GM23248 (cell line): ENCODE measurements around the gene FAM180A. TPM values are rescaled to one million over a fixed set of nuclear protein-coding genes. Genes with fewer than 3 reads are reported as not detected.

Source experiments
- DNase-seq: peaks from one replicate; pipeline ENCODE4 v3.0.0-alpha.2; 2015
- H2AFZ ChIP-seq: fragments of 200-600 bp; sonication (generic); 2 replicates; pipeline ENCODE4 v1.6.1; 2016; ENCODE audit warnings: antibody characterized with exemption
- H3F3A ChIP-seq: fragments of 200-600 bp; sonication (generic); 2 replicates; pipeline ENCODE4 v1.6.1; 2016; ENCODE audit warnings: mild to moderate bottlenecking, antibody characterized with exemption, mixed run types; ENCODE audit not compliant: insufficient read depth
- H3K27ac ChIP-seq: fragments of 200-600 bp; sonication (generic); 2 replicates; pipeline ENCODE4 v1.5.1; 2016; ENCODE audit warnings: mild to moderate bottlenecking
- H3K27me3 ChIP-seq: fragments of 200-600 bp; sonication (generic); replicated peaks from 2 replicates; pipeline ENCODE4 v1.6.1; 2016; ENCODE audit warnings: mild to moderate bottlenecking; ENCODE audit not compliant: insufficient read depth
- H3K36me3 ChIP-seq: fragments of 200-600 bp; sonication (generic); 2 replicates; pipeline ENCODE4 v1.6.1; 2016; ENCODE audit warnings: low read depth, mild to moderate bottlenecking
- H3K4me1 ChIP-seq: fragments of 200-600 bp; sonication (generic); 2 replicates; pipeline ENCODE4 v1.6.1; 2016; ENCODE audit warnings: mild to moderate bottlenecking; ENCODE audit not compliant: insufficient read depth
- H3K4me2 ChIP-seq: fragments of 200-600 bp; sonication (generic); one replicate; pipeline ENCODE4 v1.6.1; 2016; ENCODE audit warnings: mild to moderate bottlenecking; ENCODE audit not compliant: unreplicated experiment
- H3K4me3 ChIP-seq: fragments of 200-600 bp; sonication (generic); 2 replicates; pipeline ENCODE4 v1.5.1; 2016; ENCODE audit warnings: mild to moderate bottlenecking
- H3K79me2 ChIP-seq: fragments of 200-600 bp; sonication (generic); 2 replicates; pipeline ENCODE4 v1.6.1; 2016; ENCODE audit warnings: mild to moderate bottlenecking; ENCODE audit not compliant: insufficient read depth
- H3K9ac ChIP-seq: fragments of 200-600 bp; sonication (generic); 2 replicates; pipeline ENCODE4 v1.6.1; 2016; ENCODE audit warnings: mild to moderate bottlenecking
- H3K9me2 ChIP-seq: fragments of 200-600 bp; sonication (generic); 2 replicates; pipeline ENCODE4 v1.6.1; 2016; ENCODE audit warnings: mixed run types, mild to moderate bottlenecking, moderate library complexity; ENCODE audit not compliant: insufficient read depth
- H3K9me3 ChIP-seq: fragments of 200-600 bp; sonication (generic); one replicate; pipeline ENCODE4 v1.6.1; 2017; ENCODE audit warnings: low read depth
- H4K20me1 ChIP-seq: fragments of 200-600 bp; sonication (generic); 2 replicates; pipeline ENCODE4 v1.6.0; 2016; ENCODE audit not compliant: insufficient read depth
- EZH2 ChIP-seq: fragments of 200-600 bp; sonication (generic); IDR thresholded peaks from 2 replicates; pipeline ENCODE4 v1.6.1; 2018; ENCODE audit warnings: antibody characterized with exemption, mild to moderate bottlenecking; ENCODE audit not compliant: insufficient read depth, poor library complexity, severe bottlenecking
- EZH2phosphoT487 ChIP-seq: fragments of 200-600 bp; sonication (generic); IDR thresholded peaks from 2 replicates; pipeline ENCODE4 v1.6.1; 2018; ENCODE audit warnings: antibody characterized with exemption, moderate library complexity, mild to moderate bottlenecking, low read depth; ENCODE audit not compliant: insufficient read depth
- WGBS, 2 experiments: methylation state at CpG; one replicate each; pipeline ENCODE4 v1.1.6; 2015 to 2017; ENCODE audit warnings: low lambda C conversion rate in 2 of 2, low coverage in 1 of 2; ENCODE audit errors: missing lambda C conversion rate in 2 of 2; 5-methylcytosine and 5-hydroxymethylcytosine counted together
- in situ Hi-C: fragments of 300-500 bp; cut with MboI; formaldehyde crosslinking; loops from 2 replicates; pipeline ENCODE4 v1.15.0; 2020
- polyA plus RNA-seq: library from polyadenylated mRNA; unstranded; fragments of >200 nt; fragmentation: Nextera tagmentation; extraction: Ambion mirVana; gene quantifications from 2 replicates; pipeline ENCODE4 v1.2.1, GENCODE V29; 2016
- total RNA-seq: library from RNA; depleted of rRNA; stranded (reverse); fragments of >200 nt; shearing (Covaris generic); gene quantifications from 2 replicates; pipeline ENCODE4 v1.2.3, GENCODE V29; 2014

FAM180A gene
- total and polyA plus RNA-seq, 2 experiments from 2014 or later: 50.3 to 60.1 TPM

DNA sequence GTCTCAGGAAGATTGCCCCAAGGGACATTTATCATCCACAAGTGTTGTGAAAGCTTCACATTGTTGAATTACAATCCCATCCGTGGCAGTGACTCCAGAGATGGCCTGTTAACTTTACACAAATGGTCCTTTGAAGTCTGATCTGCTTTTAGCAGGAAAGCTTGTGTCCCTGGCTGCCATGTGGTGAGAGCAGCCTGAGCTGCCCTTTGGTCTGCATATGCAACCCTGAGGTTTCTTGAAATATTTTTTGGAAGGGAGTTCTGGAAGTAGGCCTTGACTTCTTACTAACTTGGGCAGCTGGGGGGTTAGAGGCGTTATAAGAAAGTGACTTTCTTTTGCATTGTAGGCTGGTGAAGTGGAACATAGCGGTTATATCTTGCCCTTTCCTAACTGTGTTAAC, 41.3 kb upstream of the FAM180A start:
- Histone ChIP-seq H2AFZ (no peak overlapping the region), H3K79me2 (no peaks in the 10 kb centered on the region), H3K9me3 (no peaks in the 10 kb centered on the region), H3F3A (0 out of 2 replicates have a peak, but pooled peaks cover 3% of the 10 kb centered on the region), H3K27ac (no peak overlapping the region), H3K4me3 (no peak overlapping the region), H3K9me2 (no peaks in the 10 kb centered on the region), H3K4me2 (no peak overlapping the region), H3K9ac (no peak overlapping the region), H3K4me1 (peaks cover 16% of the 10 kb centered on the region), H4K20me1 (no peaks in the 10 kb centered on the region), H3K36me3 (no peaks in the 10 kb centered on the region), H3K27me3 (no peaks in the 10 kb centered on the region)
- peak; percentile 23 for DNase-seq
- TF ChIP-seq EZH2phosphoT487 (no peak), EZH2 (no peak)
- 37 to 43% methylated on average over 3 of the region's 3 CpGs for WGBS, 2 experiments
- in situ Hi-C loops: loop anchor here (10.0 kb wide), 1 partner anchor 115 kb away; no protein-coding TSS in a partner anchor

DNA sequence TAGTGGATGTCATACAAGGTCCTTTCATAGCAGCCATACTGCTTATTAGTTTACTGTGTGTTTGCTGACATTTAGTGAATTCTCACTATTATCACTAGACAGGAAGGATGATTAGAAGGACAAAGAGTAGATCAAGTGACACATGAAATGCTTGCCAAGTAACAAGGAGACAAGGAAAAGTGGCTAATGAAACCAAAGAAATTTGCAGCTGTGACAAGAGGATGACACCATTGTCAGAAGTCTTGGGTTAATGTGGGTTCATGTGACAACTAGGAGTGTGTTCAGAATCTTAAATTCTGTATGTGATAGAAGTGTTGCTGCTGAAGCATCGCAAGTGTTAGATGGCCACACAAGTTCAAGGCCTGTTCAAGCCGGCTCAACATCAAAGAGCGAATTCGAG, 40.8 kb upstream of the FAM180A start:
- no peak for TF ChIP-seq EZH2
- TF ChIP-seq EZH2phosphoT487: no peak
- in situ Hi-C loops: no loop called here
- Histone ChIP-seq H3K9ac (no peak overlapping the region), H3K36me3 (no peaks in the 10 kb centered on the region), H3K4me1 (peaks cover 16% of the 10 kb centered on the region), H3K27me3 (no peaks in the 10 kb centered on the region), H3F3A (0 out of 2 replicates have a peak, but pooled peaks cover 3% of the 10 kb centered on the region), H3K9me2 (no peaks in the 10 kb centered on the region), H2AFZ (no peak overlapping the region), H3K4me2 (no peak overlapping the region), H4K20me1 (no peaks in the 10 kb centered on the region), H3K79me2 (no peaks in the 10 kb centered on the region), H3K4me3 (no peak overlapping the region), H3K9me3 (no peaks in the 10 kb centered on the region), H3K27ac (no peak overlapping the region)
- 85 to 93% methylated on average over 4 of the region's 4 CpGs for WGBS, 2 experiments
- DNase-seq: no peak

DNA sequence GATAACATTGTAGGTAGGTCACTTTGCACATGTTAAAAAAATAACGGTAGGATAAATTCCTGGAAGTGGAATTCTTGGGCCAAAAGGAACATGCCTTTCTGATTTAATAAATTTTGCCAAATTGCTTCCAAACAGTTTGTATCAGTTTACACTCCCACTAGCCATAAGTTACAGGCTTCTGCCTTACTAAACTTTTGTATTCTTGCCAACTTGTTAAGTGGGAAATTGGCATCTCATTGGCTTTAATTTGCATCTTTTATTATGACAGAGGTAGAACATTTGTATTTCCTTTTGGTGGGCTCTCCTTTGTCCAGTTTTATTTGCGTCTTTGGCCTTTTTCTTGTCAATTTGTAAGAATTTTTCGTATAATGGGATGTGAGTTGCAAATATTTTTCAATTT, 38.3 kb upstream of the FAM180A start:
- Histone ChIP-seq H3F3A (0 out of 2 replicates have a peak, but pooled peaks cover 3% of the 10 kb centered on the region), H2AFZ (no peak overlapping the region), H3K4me2 (no peak overlapping the region), H3K27ac (no peak overlapping the region), H3K9me2 (no peaks in the 10 kb centered on the region), H3K9me3 (no peaks in the 10 kb centered on the region), H3K36me3 (no peaks in the 10 kb centered on the region), H3K9ac (no peak overlapping the region), H3K4me3 (no peak overlapping the region), H3K4me1 (peaks cover 14% of the 10 kb centered on the region), H3K27me3 (no peaks in the 10 kb centered on the region), H3K79me2 (no peaks in the 10 kb centered on the region), H4K20me1 (no peaks in the 10 kb centered on the region)
- no peak for DNase-seq
- 52 to 54% methylated on average over 3 of the region's 3 CpGs for WGBS, 2 experiments
- in situ Hi-C loops: no loop called here
- no peak for TF ChIP-seq EZH2
- TF ChIP-seq EZH2phosphoT487: no peak

- Histone ChIP-seq H3F3A (0 out of 2 replicates have a peak, but pooled peaks cover under 1% of the 10 kb centered on the region), H3K27ac (no peak overlapping the region), H3K9me2 (no peaks in the 10 kb centered on the region), H3K9me3 (no peaks in the 10 kb centered on the region), H3K4me1 (peaks cover 2% of the 10 kb centered on the region; the same call in 1 of the 2 replicates), H2AFZ (no peak overlapping the region), H3K27me3 (no peaks in the 10 kb centered on the region), H3K4me3 (no peak overlapping the region), H4K20me1 (no peaks in the 10 kb centered on the region), H3K36me3 (no peaks in the 10 kb centered on the region), H3K79me2 (no peaks in the 10 kb centered on the region), H3K4me2 (no peak overlapping the region), H3K9ac (no peak overlapping the region)
- no peak for DNase-seq
- TF ChIP-seq EZH2phosphoT487 (no peak), EZH2 (no peak)
- WGBS, 2 experiments: 81 to 86% methylated on average over 1 of the region's 1 CpG
- in situ Hi-C loops: no loop called here
These were observed 36.5 kb upstream of the FAM180A start for GRCh38 chr7:135785065-135785464.

DNA sequence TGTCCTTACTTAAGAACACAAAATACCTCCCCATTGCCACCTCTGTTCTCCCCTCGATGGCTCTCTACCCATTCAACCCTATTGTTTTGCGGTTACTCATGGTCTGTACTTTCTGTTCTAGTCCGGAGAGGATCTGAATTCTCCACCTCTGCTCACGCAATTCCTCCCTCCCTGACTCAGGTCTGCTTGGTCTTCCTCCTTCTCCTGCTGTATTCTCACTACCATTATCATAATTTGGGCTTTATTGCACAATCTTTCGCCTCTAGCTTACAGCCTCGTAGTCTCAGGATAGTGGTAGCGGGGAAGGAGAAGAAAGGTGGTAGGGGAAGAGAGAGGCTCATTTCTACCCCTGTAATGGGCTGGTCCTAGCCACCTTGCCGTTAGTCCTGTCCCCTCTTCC, 35.4 kb upstream of the FAM180A start:
- no peaks in the 10 kb centered on the region for H4K20me1 ChIP-seq
- H2AFZ ChIP-seq: no peak overlapping the region
- in situ Hi-C loops: no loop called here
- H3K4me2 ChIP-seq: no peak overlapping the region
- no peaks in the 10 kb centered on the region for H3F3A ChIP-seq
- no peaks in the 10 kb centered on the region for H3K9me2 ChIP-seq
- 87 to 96% methylated on average over 8 of the region's 8 CpGs for WGBS, 2 experiments
- no peak overlapping the region for H3K4me3 ChIP-seq
- H3K9me3 ChIP-seq: no peaks in the 10 kb centered on the region
- no peak overlapping the region for H3K27ac ChIP-seq
- TF ChIP-seq EZH2phosphoT487 (no peak), EZH2 (no peak)
- no peak overlapping the region for H3K9ac ChIP-seq
- no peaks in the 10 kb centered on the region for H3K79me2 ChIP-seq
- H3K36me3 ChIP-seq: no peaks in the 10 kb centered on the region
- no peak for DNase-seq
- H3K4me1 ChIP-seq: no peaks in the 10 kb centered on the region
- H3K27me3 ChIP-seq: no peaks in the 10 kb centered on the region
